GM19324 (cell line): ENCODE measurements around the gene STRA8.

Experiments
- ATAC-seq: cut with Tn5 transposase; IDR thresholded peaks from one replicate; pipeline ENCODE4 v1.9.1; 2021; ENCODE audit warnings: mild to moderate bottlenecking, moderate library complexity; ENCODE audit not compliant: unreplicated experiment, low FRiP score

Gene STRA8

DNA sequence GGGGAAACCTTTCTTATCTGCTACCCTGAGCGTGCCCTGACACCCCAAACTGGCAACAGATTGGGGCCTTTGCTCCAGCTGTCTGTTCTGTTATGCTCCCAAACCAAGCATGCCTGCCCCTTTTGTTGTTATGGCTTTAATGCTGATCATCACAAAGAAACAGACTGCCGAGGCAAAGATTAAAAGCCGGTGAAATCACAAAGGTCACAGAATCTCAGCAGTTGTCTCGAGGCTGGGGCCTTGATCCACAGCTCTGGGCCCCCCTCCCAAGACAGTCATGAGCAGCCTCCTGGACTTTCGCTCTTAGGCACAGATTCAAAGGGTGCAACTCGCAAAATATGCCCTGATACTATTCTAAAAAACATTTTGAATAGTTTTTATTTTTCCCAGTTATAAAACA lies 65.6 kb downstream of the STRA8 start:
- no peak for ATAC-seq

- no peak for ATAC-seq
Measured at GRCh38 chr7:135300913-135301765, 67.5 kb downstream of the STRA8 start.
